HL-60 (cell line): Measurements from ENCODE around the gene CHN1.

Experiments used
- POLR2AphosphoS5 ChIP-seq: IDR thresholded peaks from 2 replicates; pipeline ENCODE4 v1.6.1; 2012; ENCODE audit warnings: low read depth
- SPI1 ChIP-seq: IDR thresholded peaks from 2 replicates; pipeline ENCODE4 v1.6.1; 2012; ENCODE audit warnings: low read depth, mild to moderate bottlenecking, borderline replicate concordance
- TF ChIP-seq, protein P1 (sequence below): IDR thresholded peaks from one replicate; pipeline ENCODE4 v1.5.1; 2011; ENCODE audit warnings: low read length, control low read depth, inconsistent platforms; ENCODE audit not compliant: insufficient read depth
- TF ChIP-seq, protein P2 (sequence below): IDR thresholded peaks from 2 replicates; pipeline ENCODE4 v1.6.1; 2012; ENCODE audit warnings: low read depth; ENCODE audit not compliant: insufficient replicate concordance

DNA sequence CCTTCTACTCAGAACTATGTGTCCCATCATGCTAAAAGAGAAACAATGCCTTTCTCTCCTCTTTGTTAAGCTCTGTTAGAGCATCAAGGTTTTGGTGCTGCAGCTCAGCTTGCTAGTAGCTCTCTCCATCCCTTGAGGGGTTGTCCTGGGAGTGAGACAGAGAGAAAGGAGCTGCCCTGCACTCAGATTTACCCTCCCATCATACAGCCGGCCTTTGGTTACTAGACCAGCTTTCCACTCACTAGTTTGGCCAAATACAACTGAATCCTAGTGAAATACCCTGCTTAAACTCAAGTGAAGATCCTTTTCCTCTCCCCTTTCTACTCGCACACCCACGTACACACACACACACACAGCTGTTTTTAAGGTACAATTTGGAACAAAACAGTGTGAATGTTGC, 2.3 kb upstream of the CHN1 start:
- TF ChIP-seq, protein P1, sequence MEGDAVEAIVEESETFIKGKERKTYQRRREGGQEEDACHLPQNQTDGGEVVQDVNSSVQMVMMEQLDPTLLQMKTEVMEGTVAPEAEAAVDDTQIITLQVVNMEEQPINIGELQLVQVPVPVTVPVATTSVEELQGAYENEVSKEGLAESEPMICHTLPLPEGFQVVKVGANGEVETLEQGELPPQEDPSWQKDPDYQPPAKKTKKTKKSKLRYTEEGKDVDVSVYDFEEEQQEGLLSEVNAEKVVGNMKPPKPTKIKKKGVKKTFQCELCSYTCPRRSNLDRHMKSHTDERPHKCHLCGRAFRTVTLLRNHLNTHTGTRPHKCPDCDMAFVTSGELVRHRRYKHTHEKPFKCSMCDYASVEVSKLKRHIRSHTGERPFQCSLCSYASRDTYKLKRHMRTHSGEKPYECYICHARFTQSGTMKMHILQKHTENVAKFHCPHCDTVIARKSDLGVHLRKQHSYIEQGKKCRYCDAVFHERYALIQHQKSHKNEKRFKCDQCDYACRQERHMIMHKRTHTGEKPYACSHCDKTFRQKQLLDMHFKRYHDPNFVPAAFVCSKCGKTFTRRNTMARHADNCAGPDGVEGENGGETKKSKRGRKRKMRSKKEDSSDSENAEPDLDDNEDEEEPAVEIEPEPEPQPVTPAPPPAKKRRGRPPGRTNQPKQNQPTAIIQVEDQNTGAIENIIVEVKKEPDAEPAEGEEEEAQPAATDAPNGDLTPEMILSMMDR = no peak
- TF ChIP-seq SPI1 (no peak), POLR2AphosphoS5 (no peak)
- TF ChIP-seq, protein P2, sequence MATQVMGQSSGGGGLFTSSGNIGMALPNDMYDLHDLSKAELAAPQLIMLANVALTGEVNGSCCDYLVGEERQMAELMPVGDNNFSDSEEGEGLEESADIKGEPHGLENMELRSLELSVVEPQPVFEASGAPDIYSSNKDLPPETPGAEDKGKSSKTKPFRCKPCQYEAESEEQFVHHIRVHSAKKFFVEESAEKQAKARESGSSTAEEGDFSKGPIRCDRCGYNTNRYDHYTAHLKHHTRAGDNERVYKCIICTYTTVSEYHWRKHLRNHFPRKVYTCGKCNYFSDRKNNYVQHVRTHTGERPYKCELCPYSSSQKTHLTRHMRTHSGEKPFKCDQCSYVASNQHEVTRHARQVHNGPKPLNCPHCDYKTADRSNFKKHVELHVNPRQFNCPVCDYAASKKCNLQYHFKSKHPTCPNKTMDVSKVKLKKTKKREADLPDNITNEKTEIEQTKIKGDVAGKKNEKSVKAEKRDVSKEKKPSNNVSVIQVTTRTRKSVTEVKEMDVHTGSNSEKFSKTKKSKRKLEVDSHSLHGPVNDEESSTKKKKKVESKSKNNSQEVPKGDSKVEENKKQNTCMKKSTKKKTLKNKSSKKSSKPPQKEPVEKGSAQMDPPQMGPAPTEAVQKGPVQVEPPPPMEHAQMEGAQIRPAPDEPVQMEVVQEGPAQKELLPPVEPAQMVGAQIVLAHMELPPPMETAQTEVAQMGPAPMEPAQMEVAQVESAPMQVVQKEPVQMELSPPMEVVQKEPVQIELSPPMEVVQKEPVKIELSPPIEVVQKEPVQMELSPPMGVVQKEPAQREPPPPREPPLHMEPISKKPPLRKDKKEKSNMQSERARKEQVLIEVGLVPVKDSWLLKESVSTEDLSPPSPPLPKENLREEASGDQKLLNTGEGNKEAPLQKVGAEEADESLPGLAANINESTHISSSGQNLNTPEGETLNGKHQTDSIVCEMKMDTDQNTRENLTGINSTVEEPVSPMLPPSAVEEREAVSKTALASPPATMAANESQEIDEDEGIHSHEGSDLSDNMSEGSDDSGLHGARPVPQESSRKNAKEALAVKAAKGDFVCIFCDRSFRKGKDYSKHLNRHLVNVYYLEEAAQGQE = no peak
